CD14-positive monocyte (primary cell): ENCODE measurements around the gene GSC. TPM values are rescaled to one million over a fixed set of nuclear protein-coding genes. Genes with fewer than 3 reads are reported as not detected.
"Not testable (repeated sequence)": the region's sequence is repeated elsewhere in the genome, so short reads cannot be mapped to it uniquely, and the experiment has no call there.

ENCODE experiments used
- DNase-seq, 3 donors: peaks; one replicate each; pipeline ENCODE4 v3.0.0-alpha.2; 2011 to 2022
- H2AFZ ChIP-seq: 2 replicates; pipeline ENCODE4 v1.6.0; 2012; ENCODE audit warnings: mild to moderate bottlenecking, low read depth, low read length, inconsistent platforms; ENCODE audit not compliant: insufficient read depth, poor library complexity, severe bottlenecking
- H3K27ac ChIP-seq, 2 donors: 1 replicate in 1 of 2; 2 replicates in 1 of 2; pipeline ENCODE4 v1.5.1; 2012 to 2013; ENCODE audit warnings: low read length in 2 of 2, control low read depth in 1 of 2, inconsistent platforms in 1 of 2, low read depth in 1 of 2, mild to moderate bottlenecking in 1 of 2
- H3K27me3 ChIP-seq, 2 donors: one replicate each; pipeline versions ENCODE4 v1.6.0 to v1.6.1; 2011 to 2013; ENCODE audit warnings: low read length in 2 of 2; ENCODE audit not compliant: control insufficient read depth in 2 of 2, insufficient read depth in 2 of 2
- H3K36me3 ChIP-seq, 2 donors: replicated peaks in 1 of 2; 1 replicate in 1 of 2; 2 replicates in 1 of 2; pipeline versions ENCODE4 v1.5.1 to v1.6.1; 2012 to 2013; ENCODE audit warnings: low read length in 2 of 2, control low read depth in 1 of 2, inconsistent platforms in 1 of 2, mild to moderate bottlenecking in 1 of 2; ENCODE audit not compliant: insufficient read depth in 2 of 2, control insufficient read depth in 1 of 2
- H3K4me1 ChIP-seq, 2 donors: 1 replicate in 1 of 2; 2 replicates in 1 of 2; pipeline versions ENCODE4 v1.5.1 to v1.6.1; 2012 to 2013; ENCODE audit warnings: low read length in 2 of 2, control low read depth in 1 of 2, inconsistent platforms in 1 of 2, mild to moderate bottlenecking in 1 of 2, moderate library complexity in 1 of 2; ENCODE audit not compliant: insufficient read depth in 2 of 2, control insufficient read depth in 1 of 2
- H3K4me2 ChIP-seq: replicated peaks from 2 replicates; pipeline ENCODE3; 2012; ENCODE audit warnings: low read length, moderate library complexity, mild to moderate bottlenecking; ENCODE audit not compliant: poor library complexity, severe bottlenecking; ENCODE audit errors: extremely low read depth
- H3K4me3 ChIP-seq, 3 experiments: fragments of 200-600 bp in 1 of 3; sonication (generic) in 1 of 3; replicated peaks in 1 of 3; 1 replicate in 2 of 3; 2 replicates in 1 of 3; pipeline ENCODE4 v1.5.1; 2011 to 2013; ENCODE audit warnings: low read length in 3 of 3, mild to moderate bottlenecking in 3 of 3, control low read depth in 2 of 3, low read depth in 2 of 3, inconsistent platforms in 1 of 3, moderate library complexity in 1 of 3
- H3K79me2 ChIP-seq: 2 replicates; pipeline ENCODE4 v1.6.0; 2012; ENCODE audit warnings: mild to moderate bottlenecking, control low read depth, inconsistent platforms, low read length, moderate library complexity; ENCODE audit not compliant: insufficient read depth
- H3K9ac ChIP-seq: 2 replicates; pipeline ENCODE4 v1.6.0; 2017; ENCODE audit warnings: low read length, mild to moderate bottlenecking; ENCODE audit not compliant: insufficient read depth, poor library complexity, severe bottlenecking
- H3K9me3 ChIP-seq, 2 donors: replicated peaks in 1 of 2; 1 replicate in 1 of 2; 2 replicates in 1 of 2; pipeline versions ENCODE4 v1.5.1 to v1.6.1; 2012 to 2013; ENCODE audit warnings: low read length in 2 of 2, control low read depth in 1 of 2; ENCODE audit not compliant: control insufficient read depth in 1 of 2, insufficient read depth in 1 of 2
- H4K20me1 ChIP-seq: 2 replicates; pipeline ENCODE4 v1.6.0; 2012; ENCODE audit warnings: mild to moderate bottlenecking, low read length, control low read depth, moderate library complexity; ENCODE audit not compliant: insufficient read depth
- H3K27ac Mint-ChIP-seq, 7 donors: one replicate each; pipeline ENCODE4 v1.8.0; 2020; ENCODE audit warnings: mild to moderate bottlenecking in 7 of 7, mixed read lengths in 7 of 7, moderate library complexity in 6 of 7, inconsistent platforms in 2 of 7
- H3K27me3 Mint-ChIP-seq, 3 donors: one replicate each; pipeline ENCODE4 v1.8.0; 2021 to 2022; ENCODE audit warnings: low read depth in 3 of 3, mild to moderate bottlenecking in 3 of 3, mixed read lengths in 3 of 3, moderate library complexity in 3 of 3, inconsistent platforms in 1 of 3
- H3K36me3 Mint-ChIP-seq, 2 donors: one replicate each; pipeline ENCODE4 v1.8.0; 2020; ENCODE audit warnings: mixed read lengths in 2 of 2, inconsistent platforms in 1 of 2, mild to moderate bottlenecking in 1 of 2
- H3K4me1 Mint-ChIP-seq: one replicate; pipeline ENCODE4 v1.8.0; 2020; ENCODE audit warnings: mild to moderate bottlenecking, mixed read lengths
- H3K4me3 Mint-ChIP-seq, 2 donors: one replicate each; pipeline ENCODE4 v1.8.0; 2020; ENCODE audit warnings: mild to moderate bottlenecking in 2 of 2, mixed read lengths in 2 of 2, moderate library complexity in 1 of 2
- H3K9me3 Mint-ChIP-seq, 7 donors: one replicate each; pipeline ENCODE4 v1.8.0; 2020 to 2022; ENCODE audit warnings: mixed read lengths in 7 of 7, mild to moderate bottlenecking in 6 of 7, moderate library complexity in 6 of 7, inconsistent platforms in 2 of 7
- WGBS: methylation state at CpG from one replicate; pipeline ENCODE4 v1.1.5; 2013; ENCODE audit warnings: missing lambda C conversion rate; ENCODE audit not compliant: insufficient coverage; 5-methylcytosine and 5-hydroxymethylcytosine counted together
- intact Hi-C, 2 donors: fragments of 100-400 bp; cut with micrococcal nuclease; formaldehyde crosslinking; loops; one replicate each; pipeline versions ENCODE4 v1.15.0 to v1.15.1; 2023
- polyA plus RNA-seq, 3 donors: library from polyadenylated mRNA; depleted of rRNA in 1 of 3; unstranded in 2 of 3; stranded (reverse) in 1 of 3; fragments of 300-500 nt in 2 of 3; fragments of >200 nt in 1 of 3; fragmentation: Illumina TruSeq in 2 of 3; gene quantifications; 1 replicate in 2 of 3; 2 replicates in 1 of 3; pipeline ENCODE4 v1.2.3, GENCODE V29; 2012 to 2021
- TF ChIP-seq, protein P1 (sequence below): fragments of 200-600 bp; IDR thresholded peaks from one replicate; pipeline ENCODE4 v1.8.0; 2022; ENCODE audit warnings: antibody characterized with exemption, mild to moderate bottlenecking

The GSC gene
- polyA plus RNA-seq, 3 donors = not detected

DNA sequence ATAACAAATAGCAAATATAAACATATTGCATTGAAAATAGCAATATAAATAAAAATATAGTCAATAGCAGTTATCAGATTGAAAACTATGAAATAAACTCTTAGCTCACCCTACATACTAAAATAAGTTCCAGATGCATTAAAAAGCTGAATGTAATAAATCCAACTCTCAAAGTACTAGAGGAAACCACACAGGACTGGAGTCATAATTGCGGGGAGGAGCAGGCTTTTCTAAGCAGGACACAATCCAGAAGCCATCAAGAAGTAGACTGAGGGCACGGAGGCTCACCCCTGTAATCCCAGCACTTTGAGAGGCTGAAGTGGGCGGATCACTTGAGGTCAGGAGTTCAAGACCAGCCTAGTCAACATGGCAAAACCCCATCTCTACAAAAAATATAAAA is 22.2 kb downstream of the GSC start:
- Mint-ChIP-seq H3K36me3 (no peaks in the 10 kb centered on the region), H3K27ac (no peak overlapping the region), H3K4me1 (no peaks in the 10 kb centered on the region), H3K4me3 (no peak overlapping the region), H3K9me3 (peaks cover 0 to 2% (median 0%) of the 10 kb centered on the region in 7 donors), H3K27me3 (peaks cover 9 to 14% (median 11%) of the 10 kb centered on the region in 3 donors)
- no peaks in the 10 kb centered on the region for H3K36me3 ChIP-seq
- H3K9me3 ChIP-seq = no peaks in the 10 kb centered on the region
- no peaks in the 10 kb centered on the region for H3K27me3 ChIP-seq
- no peak for DNase-seq
- 50% methylated on average over 3 of the region's 3 CpGs for WGBS
- H3K79me2 ChIP-seq = no peaks in the 10 kb centered on the region
- no peak overlapping the region for H3K9ac ChIP-seq
- TF ChIP-seq, protein P1, sequence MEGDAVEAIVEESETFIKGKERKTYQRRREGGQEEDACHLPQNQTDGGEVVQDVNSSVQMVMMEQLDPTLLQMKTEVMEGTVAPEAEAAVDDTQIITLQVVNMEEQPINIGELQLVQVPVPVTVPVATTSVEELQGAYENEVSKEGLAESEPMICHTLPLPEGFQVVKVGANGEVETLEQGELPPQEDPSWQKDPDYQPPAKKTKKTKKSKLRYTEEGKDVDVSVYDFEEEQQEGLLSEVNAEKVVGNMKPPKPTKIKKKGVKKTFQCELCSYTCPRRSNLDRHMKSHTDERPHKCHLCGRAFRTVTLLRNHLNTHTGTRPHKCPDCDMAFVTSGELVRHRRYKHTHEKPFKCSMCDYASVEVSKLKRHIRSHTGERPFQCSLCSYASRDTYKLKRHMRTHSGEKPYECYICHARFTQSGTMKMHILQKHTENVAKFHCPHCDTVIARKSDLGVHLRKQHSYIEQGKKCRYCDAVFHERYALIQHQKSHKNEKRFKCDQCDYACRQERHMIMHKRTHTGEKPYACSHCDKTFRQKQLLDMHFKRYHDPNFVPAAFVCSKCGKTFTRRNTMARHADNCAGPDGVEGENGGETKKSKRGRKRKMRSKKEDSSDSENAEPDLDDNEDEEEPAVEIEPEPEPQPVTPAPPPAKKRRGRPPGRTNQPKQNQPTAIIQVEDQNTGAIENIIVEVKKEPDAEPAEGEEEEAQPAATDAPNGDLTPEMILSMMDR = no peak
- no peaks in the 10 kb centered on the region for H4K20me1 ChIP-seq
- intact Hi-C loops = no loop called here
- no peak overlapping the region for H3K4me2 ChIP-seq
- H3K27ac ChIP-seq = no peak overlapping the region
- H3K4me1 ChIP-seq = no peaks in the 10 kb centered on the region
- H2AFZ ChIP-seq = no peak overlapping the region
- no peak overlapping the region for H3K4me3 ChIP-seq

DNA sequence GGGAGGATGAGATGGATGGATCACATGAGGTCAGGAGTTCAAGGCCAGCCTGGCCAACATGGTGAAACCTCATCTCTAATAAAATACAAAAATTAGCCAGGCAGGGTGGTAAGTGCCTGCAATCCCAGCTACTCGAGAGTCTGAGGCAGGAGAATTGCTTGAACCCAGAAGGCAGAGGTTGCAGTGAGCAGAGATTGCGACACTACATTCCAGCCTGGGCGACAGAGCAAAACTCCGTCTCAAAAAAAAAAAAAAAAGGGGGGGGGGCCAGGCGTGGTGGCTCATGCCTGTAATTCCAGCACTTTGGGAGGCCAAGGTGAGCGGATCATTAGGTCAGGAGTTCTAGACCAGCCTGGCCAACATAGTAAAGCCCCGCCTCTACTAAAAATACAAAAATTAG is 22.8 kb downstream of the GSC start:
- H3K27me3 Mint-ChIP-seq = peaks cover 9 to 14% (median 12%) of the 10 kb centered on the region in 3 donors
- H3K4me1 Mint-ChIP-seq, H3K4me3 Mint-ChIP-seq, H3K27ac Mint-ChIP-seq, H3K79me2 ChIP-seq, H3K4me3 ChIP-seq, H3K9me3 Mint-ChIP-seq, H3K27ac ChIP-seq, H3K27me3 ChIP-seq, H3K4me1 ChIP-seq, H3K4me2 ChIP-seq, intact Hi-C loops, H3K36me3 Mint-ChIP-seq, H4K20me1 ChIP-seq, H2AFZ ChIP-seq, H3K9me3 ChIP-seq, H3K36me3 ChIP-seq, DNase-seq, H3K9ac ChIP-seq: not testable (repeated sequence)
- WGBS = 76% methylated on average over 3 of the region's 7 CpGs
